H1 (cell line): ENCODE measurements around the gene MTMR10. TPM values are rescaled to one million over a fixed set of nuclear protein-coding genes. Genes with fewer than 3 reads are reported as not detected.

Experiments used
- BRCA1 ChIP-seq: IDR thresholded peaks from 2 replicates; pipeline ENCODE4 v1.6.1; 2012; ENCODE audit warnings: low read depth, low read length, improper control_type of control experiment
- CEBPB ChIP-seq: IDR thresholded peaks from 2 replicates; pipeline ENCODE4 v1.6.1; 2012; ENCODE audit warnings: low read depth, low read length
- GTF2F1 ChIP-seq: IDR thresholded peaks from 2 replicates; pipeline ENCODE4 v1.6.1; 2012; ENCODE audit warnings: low read depth, low read length, improper control_type of control experiment, borderline replicate concordance
- KDM1A ChIP-seq: fragments of 200-600, 300-600 bp; sonication (generic); IDR thresholded peaks from 2 replicates; pipeline ENCODE4 v1.7.1; 2016; ENCODE audit warnings: mild to moderate bottlenecking, low read length, borderline replicate concordance
- MAFK ChIP-seq: IDR thresholded peaks from 2 replicates; pipeline ENCODE4 v1.6.1; 2012; ENCODE audit warnings: low read depth, mild to moderate bottlenecking, improper control_type of control experiment, low read length
- SIN3A ChIP-seq, 2 experiments: IDR thresholded peaks in 1 of 2; conservative IDR thresholded peaks in 1 of 2; 2 replicates each; pipeline ENCODE4 v1.6.1; 2011 to 2012; ENCODE audit warnings: low read length in 2 of 2, improper control_type of control experiment in 1 of 2, low read depth in 1 of 2, mild to moderate bottlenecking in 1 of 2
- polyA plus RNA-seq, 7 experiments: library from polyadenylated mRNA; depleted of rRNA in 3 of 7; stranded (reverse) in 5 of 7; unstranded in 2 of 7; fragments of >200 nt in 5 of 7; fragments of 200-250 nt in 2 of 7; gene quantifications; 1 replicate in 5 of 7; 2 replicates in 1 of 7; 4 replicates in 1 of 7; pipeline versions ENCODE4 v1.2.1 to v1.2.3, GENCODE V29; 2011 to 2013; ENCODE audit warnings: missing spikeins in 2 of 7, mixed read lengths in 2 of 7
- total RNA-seq: library from RNA; stranded (reverse); fragmentation: NEBNext Ultra II Directional; extraction: Animal tissue kit (Norgen Biotek cat#: 25700); gene quantifications from 2 replicates; pipeline ENCODE4 v1.2.1, GENCODE V29; 2021

MTMR10 gene
- total and polyA plus RNA-seq, 2 of the 8 experiments (the other 6 are each of a cell fraction or from before 2014, with no cell fraction given), result 3.8 to 13.1 TPM

- TF ChIP-seq SIN3A (conservative IDR thresholded peaks at IDR 0.05 in 1 of 2, IDR thresholded peaks at IDR 0.05 in 1 of 2; ENCODE audit: low read depth in 1 of 2, low read length in 2 of 2) (no peak), MAFK (no peak), BRCA1 (no peak), GTF2F1 (no peak), CEBPB (no peak), KDM1A (no peak)
These were observed 25.1 kb upstream of the MTMR10 start (continued) for GRCh38 chr15:31016446-31016915.
